GM18498 (cell line): ENCODE data around the gene ASXL3.

Experiments
- ATAC-seq: cut with Tn5 transposase; IDR thresholded peaks from one replicate; pipeline ENCODE4 v1.9.1; 2021; ENCODE audit warnings: mild to moderate bottlenecking, moderate library complexity; ENCODE audit not compliant: unreplicated experiment

Gene ASXL3

DNA sequence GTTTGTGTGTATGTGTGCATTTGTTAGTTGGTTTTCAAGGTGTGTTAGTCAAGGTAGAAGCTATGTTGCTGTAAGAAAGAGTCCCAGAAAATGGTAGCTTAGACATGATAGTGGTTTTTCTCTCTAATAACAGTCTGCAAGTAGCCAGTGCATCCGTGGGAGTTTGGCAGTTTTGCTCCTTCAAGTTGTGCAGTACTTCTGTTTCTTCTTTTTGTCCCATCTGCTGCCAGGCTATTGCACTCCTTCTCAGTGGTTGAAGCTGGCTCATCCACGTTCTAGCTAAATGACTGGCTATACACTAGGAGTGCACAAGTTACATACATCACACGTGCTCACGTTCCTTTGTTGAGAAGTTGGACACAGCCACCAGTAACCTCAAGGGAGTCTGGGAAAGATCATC, 134.7 kb downstream of the ASXL3 start:
- no peak for ATAC-seq

- ATAC-seq = no peak
Measured at GRCh38 chr18:33716061-33716683, 138.2 kb downstream of the ASXL3 start.

GRCh38 chr18:33717339-33717738, 139.3 kb downstream of the ASXL3 start:
- ATAC-seq = no peak

DNA sequence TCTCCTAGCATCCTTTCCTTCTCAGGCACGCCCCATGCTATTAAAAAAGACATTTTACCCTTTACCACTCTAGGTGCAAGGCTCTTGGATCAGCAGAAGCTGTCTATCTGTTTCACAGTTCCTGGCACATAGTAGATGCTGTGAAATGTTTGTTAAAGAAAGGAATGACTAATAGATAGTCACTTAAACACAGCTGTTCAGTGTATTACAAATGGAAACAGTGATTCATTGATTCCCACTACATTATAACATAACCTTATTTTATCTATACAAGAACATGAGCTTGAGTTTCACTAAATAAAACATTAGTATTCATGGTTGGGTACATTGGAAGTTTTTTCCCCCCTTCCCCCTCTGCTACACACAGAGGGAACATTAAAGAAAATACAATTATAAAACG, 142.1 kb downstream of the ASXL3 start:
- no peak for ATAC-seq

- ATAC-seq = peak; percentile 41
Measured at GRCh38 chr18:33729556-33729955, 151.5 kb downstream of the ASXL3 start.

GRCh38 chr18:33733376-33733775, 155.4 kb downstream of the ASXL3 start:
- no peak for ATAC-seq

DNA sequence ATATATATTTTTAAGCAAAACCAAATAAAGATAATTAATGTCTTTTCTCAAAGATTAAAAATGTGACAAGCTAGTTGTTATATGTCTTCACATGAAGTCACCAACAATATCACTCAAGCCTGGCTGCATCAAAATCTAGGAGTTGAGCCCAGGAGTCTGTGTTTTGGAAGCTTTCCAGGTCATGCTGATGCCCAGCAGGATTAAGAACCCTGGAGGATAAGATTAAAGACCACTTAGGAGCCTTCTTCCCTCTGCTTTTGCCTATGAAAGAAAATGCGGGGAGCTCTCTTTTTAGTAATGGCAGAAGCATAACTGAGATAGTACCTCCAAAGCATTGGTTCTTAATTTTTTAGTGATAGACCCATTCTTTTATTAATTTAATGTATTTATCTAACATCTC, 157.4 kb downstream of the ASXL3 start:
- ATAC-seq = no peak

DNA sequence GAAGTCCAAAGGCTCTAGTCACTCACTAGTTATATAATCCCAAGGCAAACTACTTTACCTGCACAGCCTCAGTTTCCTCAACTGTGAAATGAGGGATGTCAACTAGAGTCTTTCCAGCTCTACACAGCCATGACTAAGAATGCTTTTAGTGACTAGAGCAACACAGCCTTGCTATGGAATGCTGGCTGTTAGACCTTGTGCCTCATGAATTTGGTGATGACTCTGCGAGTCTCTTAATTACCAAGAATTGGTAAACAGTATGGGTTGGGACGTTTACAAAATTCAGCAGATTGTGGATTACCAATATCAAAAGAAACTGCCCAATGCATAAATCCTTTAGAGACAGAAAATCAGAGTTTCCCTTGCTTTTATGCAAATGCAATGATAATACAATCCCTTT, 163.7 kb downstream of the ASXL3 start:
- ATAC-seq = no peak

DNA sequence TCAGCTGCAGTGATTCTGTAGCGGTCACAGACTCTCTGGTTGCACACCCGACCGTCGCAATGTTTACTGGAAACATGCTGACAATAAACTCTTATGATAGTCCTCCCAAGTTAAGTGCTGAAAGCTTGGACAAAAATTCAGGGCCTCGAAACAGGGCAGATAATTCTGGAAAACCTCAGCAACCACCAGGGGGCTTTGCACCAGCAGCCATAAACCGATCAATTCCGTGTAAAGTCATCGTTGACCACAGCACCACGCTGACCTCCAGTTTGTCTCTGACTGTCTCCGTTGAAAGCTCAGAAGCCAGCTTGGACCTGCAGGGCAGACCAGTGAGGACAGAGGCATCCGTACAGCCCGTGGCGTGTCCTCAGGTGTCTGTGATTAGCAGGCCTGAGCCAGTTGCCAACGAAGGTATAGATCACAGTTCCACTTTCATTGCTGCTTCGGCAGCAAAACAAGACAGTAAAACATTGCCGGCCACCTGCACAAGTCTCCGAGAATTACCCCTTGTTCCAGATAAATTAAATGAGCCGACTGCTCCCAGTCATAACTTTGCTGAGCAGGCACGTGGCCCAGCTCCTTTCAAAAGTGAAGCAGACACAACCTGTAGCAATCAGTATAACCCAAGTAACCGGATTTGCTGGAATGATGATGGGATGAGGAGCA, 166.1 kb downstream of the ASXL3 start:
- ATAC-seq = no peak

DNA sequence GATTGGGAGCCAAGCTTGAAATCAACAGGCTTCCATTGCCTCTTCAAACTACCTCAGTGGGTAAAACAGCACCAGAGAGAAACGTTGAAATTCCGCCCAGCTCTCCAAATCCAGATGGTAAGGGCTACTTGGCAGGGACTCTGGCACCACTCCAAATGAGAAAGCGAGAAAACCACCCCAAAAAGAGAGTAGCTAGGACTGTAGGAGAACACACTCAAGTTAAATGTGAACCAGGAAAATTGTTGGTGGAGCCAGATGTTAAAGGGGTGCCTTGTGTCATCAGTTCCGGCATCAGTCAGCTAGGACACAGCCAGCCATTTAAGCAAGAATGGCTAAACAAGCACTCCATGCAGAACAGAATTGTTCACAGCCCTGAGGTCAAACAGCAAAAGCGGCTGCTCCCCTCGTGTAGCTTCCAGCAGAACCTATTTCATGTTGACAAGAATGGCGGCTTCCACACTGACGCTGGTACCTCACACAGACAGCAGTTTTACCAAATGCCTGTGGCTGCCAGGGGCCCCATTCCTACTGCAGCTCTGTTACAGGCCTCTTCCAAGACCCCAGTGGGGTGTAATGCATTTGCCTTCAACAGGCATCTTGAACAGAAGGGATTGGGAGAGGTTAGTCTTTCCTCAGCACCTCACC, 167.3 kb downstream of the ASXL3 start:
- ATAC-seq = no peak

DNA sequence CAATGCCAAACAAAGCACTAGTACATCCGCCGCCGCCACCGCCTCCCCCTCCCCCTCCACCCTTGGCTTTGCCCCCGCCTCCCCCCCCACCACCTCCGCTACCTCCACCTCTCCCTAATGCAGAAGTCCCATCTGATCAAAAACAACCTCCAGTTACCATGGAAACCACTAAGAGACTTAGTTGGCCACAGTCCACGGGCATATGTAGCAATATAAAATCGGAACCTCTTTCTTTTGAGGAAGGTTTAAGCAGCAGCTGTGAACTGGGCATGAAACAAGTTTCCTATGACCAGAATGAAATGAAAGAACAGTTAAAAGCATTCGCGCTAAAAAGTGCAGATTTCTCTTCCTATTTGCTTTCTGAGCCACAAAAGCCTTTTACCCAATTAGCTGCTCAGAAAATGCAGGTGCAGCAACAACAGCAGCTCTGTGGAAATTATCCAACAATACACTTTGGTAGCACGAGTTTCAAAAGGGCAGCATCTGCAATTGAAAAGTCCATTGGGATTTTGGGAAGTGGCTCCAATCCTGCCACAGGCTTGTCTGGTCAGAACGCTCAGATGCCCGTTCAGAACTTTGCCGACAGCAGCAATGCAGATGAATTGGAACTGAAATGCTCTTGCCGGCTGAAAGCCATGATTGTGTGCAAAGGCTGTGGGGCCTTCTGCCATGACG, 168.0 kb downstream of the ASXL3 start:
- no peak for ATAC-seq

DNA sequence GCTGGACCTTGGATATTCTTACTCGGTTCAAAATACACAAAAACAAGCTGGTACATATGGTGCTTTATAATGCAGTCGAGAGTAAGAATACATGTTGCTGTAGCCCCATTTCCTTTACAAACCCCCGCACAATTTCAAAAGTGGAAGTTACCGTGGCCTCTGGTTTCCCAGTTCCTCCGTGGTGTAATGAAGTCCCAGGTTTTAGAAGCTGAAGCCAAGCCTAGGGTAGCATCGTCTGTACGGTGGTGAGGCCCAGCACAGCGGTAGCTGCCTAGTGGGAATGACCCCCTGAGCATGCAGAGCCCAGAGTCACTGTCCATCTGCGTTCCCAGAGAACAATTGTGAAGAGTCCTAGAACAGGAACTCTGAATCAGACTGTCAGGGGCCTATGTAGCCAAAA, 171.8 kb downstream of the ASXL3 start:
- ATAC-seq = no peak

DNA sequence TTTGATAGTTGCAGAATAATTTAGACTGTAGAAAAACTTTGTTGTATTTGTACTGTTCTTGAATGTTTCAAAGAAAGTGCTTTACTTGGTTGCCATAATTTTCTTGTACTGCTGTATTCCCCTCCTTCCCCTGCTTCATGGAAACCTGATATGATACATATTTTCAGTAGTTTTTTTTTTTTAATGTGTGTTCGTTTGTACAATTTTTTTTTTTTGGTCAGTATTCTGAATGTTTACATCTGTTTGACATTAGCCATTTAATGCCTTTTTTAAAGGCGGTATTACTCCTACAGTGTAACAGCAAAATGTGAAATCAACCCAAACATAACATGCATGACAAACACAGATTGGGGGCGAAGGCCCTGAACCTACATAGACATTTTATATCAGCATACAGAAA, 172.3 kb downstream of the ASXL3 start:
- no peak for ATAC-seq

- no peak for ATAC-seq
Measured at GRCh38 chr18:33751613-33752221, 173.7 kb downstream of the ASXL3 start.

GRCh38 chr18:33755391-33755790, 177.4 kb downstream of the ASXL3 start:
- no peak for ATAC-seq

DNA sequence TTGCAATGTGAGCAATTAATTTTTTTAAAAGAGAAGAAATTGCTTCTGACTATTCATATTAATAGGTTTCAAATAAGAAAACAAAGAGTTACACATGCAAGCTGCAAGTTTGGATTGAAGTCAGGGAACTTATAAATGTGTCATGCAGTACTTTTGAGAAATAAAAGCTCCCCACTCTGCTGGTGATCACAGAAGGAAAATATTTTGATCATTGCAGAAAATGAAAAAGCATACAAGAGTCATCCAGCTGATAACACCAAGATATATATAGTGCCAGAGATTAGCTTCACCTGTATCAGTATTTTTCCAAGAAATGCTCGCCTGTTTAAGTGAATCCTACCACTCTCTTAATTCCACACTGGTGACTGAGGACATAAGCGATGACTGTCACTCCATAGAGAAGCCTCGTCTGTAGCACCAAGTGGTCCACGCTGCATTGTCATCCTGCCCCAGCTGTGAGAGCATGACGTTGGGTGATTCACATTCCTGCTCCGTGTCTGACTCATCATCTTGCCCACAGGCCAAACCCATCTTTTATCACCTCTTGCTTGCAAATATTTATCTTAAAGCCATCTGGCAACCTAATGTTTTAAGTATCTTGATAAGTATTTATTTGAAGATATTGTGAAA, 178.0 kb downstream of the ASXL3 start:
- ATAC-seq = no peak

DNA sequence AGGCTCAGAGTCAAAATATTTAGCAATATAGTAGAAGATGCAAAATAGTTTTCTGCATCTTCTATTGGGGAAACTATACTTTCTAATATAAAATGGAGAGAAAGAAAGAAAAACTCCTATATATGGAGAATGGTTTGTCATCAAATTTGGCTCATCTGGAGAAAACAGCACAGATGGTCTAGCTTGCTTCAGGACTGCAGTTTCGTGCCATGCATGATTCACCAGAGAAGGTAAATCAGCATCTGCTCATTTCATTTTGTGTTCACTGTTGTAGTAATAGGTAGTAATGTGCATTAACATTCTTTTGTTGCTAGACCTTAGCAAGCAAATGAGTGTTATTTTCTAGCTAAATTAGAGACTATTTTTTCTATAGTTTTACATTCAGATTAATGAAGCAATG, 179.0 kb downstream of the ASXL3 start:
- ATAC-seq = no peak

GRCh38 chr18:33761363-33761762, 183.3 kb downstream of the ASXL3 start:
- ATAC-seq = no peak

- ATAC-seq = no peak
Measured at GRCh38 chr18:33781429-33781828, 203.4 kb downstream of the ASXL3 start.
